ENCODE measurements around the gene NEU4.
"Not testable (repeated sequence)": the region's sequence is repeated elsewhere in the genome, so short reads cannot be mapped to it uniquely, and the experiment has no call there.

The NEU4 gene

DNA sequence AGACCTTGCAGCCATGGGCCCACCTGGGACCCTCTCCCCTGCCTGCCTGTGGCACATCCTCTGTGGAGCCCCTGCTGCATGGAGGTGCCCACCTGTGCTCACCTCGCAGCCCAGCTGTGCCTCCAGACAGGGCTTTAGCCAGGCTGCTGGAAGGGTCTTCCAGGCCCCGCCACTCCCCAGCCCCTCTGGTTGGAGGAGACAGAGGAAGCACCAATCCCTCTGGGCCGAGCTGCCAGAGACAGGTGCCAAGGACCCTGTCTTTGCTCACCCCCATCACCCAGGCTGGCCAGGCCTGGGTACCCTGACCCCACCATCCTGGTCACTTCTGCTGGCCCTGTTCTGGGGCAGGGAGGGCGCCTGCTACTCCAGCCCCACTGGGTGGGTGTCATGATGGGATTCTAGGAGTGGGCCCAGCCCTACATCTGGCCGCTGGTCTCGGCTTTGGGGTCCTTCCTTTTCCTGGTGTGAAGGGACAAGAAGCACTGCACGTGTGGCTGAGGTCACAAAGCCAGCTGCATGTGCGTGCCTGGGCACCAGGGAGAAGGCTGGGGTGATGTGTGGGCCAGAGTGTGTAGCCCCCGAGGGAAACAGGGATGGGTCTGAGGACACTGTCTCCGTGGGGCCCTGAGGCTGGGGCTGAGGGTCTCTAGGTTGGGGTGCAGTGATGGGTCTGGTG lies 9.3 kb upstream of the NEU4 start:
- DNase-seq = no peak

DNA sequence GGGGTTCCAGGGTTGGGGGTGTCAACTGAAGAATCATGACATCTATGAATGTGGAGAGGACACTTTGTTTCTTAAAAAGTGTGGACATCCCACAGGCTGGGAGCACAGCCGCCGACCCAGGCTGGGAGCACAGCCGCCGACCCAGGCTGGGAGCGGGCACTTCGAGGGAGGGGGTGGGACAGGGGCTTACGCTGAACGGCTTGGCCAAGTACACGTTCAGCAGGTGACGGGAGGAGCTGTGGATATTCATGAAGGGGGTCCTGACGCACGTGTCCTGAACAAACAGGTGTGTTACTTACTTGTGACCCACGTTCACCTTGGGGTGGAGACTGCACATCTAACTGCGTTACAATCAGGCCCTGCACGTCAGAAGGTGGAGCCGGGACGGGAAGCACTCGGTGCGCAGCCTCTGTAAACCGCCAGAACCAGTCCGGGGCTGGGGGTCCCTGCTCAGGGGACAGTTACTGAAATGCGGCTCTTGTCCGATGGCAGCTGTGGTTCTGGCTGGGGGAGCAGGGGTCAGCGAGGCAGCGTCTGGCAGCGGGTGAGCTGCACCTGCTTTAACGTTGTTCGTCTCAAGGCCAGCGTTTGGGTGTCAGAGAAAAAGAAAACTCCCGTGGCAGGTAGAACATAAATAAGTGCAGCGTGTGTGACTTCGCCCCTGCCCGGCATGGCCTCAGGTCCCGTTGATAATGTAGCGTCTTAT lies 8.6 kb upstream of the NEU4 start:
- not testable (repeated sequence) for DNase-seq

DNA sequence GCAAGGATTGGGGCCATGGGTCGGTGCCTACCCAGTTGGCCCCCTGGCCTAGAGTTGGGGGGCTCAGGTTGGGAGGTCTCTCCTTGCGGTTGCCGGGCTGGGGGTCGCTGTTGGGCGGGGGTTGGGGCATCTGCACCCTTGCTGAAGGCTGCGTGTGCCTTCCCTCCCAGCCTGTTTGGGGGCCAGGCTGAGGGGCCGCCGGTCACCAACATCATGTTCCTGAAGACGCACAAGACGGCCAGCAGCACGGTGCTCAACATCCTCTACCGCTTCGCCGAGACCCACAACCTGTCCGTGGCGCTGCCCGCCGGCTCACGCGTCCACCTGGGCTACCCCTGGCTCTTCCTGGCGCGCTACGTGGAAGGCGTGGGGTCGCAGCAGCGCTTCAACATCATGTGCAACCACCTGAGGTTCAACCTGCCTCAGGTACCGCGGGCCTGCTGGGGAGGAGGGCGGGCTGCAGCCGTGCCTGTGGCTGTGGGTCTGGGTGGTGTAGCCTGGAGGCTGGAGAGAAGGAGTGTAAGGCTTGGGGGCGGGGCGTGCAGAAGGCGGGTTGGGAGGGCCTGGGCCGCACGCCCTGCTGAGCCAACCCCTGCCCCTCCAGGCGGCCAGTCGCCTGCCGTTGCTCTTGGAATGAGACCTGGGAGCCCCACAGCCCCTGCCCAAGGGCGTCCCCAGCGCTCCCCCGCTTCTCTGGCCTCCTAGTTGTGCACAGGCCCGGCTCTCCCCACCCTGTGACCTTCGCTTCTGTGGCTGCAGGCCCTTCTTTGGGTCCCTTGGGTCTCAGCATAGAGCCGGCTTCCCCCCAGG lies 7.2 kb upstream of the NEU4 start:
- no peak for DNase-seq

DNA sequence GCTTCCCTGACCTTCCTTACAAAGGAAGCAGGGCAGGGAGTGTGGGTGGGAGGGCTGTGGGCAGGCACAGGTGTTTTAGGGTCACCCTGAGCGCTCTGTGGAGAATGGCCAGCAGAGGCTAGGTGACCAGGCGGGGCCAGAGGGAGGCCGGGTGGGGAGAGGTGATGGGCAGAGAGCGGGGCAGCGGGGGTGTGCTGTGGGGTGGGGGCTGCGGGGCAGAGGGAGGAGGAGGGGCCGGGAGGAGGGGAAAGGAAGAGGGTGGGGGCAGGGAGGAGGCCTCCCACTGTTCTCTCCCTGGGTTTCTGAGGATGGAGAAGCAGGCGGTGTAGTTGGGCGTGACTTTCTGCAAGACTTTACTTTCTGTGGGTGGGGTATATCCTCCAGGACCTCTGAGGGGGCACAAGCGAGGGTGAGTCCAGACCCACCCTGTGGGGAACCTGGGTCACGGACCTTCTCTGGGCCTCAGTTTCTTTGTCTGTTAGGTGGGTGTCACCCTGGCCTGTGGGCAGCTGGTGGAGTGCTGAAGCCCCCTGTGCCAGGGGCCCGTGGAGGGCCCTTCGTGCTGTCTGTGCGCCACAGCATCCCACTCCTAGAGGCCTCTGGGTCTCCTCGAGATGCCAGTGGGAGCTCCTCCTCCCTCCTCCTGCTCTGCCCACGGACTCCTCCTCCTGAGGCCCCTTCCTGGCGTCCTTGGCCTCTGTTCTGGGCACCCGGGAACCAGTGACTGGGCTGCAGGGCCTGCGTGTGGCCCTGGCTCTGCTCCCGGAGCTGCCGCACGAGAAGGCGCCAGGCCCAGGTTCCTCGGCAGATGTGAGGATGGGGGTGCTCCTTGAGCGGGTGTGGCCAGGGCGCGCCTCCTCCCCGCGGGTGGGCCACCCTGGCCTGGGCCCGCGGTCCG lies 6.3 kb upstream of the NEU4 start:
- no peak for DNase-seq

DNA sequence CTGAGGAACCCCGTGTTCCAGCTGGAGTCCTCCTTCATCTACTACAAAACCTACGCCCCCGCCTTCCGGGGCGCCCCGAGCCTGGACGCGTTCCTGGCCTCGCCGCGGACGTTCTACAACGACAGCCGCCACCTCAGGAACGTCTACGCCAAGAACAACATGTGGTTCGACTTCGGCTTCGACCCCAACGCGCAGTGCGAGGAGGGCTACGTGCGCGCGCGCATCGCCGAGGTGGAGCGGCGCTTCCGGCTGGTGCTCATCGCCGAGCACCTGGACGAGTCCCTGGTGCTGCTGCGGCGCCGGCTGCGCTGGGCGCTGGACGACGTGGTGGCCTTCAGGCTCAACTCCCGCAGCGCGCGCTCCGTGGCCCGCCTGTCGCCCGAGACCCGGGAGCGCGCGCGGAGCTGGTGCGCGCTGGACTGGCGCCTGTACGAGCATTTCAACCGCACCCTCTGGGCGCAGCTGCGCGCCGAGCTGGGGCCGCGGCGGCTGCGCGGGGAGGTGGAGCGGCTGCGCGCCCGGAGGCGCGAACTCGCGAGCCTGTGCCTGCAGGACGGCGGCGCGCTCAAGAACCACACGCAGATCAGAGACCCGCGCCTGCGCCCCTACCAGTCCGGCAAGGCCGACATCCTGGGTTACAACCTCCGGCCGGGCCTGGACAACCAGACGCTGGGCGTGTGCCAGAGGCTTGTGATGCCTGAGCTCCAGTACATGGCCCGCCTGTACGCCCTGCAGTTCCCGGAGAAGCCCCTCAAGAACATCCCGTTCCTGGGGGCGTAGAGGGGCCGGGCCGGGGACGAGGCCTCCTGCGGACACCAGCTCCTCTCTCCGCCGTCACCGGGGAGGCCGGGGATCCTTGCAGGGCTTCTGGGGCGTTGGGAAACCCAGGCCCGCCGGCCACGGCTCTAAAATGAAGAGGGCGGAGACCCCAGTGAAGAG lies 5.3 kb upstream of the NEU4 start:
- peak; percentile 47 for DNase-seq

DNA sequence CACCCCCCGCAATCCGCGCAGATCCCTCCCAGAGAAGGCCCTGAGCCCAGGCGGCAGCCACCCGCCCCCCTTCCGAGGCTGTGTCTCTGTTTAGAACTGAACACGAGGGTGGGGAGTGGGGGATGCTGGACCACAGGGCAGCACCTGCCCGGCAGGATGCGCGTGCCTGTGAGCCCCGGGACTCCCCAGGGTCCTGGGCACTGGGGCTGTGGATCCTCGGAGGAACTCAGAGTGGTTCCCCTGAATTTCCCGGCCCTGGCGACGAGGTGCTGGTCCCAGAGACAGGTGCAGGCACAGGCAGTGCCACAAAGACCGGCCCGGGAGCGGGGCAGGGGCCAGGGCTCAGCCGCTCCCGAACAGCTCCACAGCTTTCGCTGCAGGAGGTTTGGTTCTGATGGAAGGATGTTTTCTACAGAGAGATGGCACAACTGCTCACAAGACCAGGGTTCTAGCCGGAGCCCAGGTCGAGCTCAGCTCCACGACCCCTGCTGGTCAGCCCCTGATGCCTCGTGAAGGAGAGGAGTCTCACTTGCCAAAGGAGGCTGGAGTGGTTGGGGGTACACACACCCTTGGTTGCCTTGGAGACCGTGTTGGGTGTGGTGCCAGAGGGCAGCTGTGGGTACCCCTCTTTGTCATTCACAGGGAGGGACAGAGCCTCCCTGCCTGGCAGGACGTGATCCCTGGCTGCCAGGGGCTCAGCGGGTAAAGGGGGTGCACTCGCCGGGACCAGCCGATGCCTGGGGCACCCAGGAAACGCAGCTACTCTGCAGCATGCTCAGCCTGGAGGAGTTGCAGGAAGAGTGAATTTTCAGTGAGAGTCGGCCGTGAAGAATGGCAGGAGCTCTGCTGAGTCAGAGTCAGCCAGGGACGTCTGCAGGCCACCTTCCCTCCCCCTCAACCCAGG lies 4.4 kb upstream of the NEU4 start:
- no peak for DNase-seq

DNA sequence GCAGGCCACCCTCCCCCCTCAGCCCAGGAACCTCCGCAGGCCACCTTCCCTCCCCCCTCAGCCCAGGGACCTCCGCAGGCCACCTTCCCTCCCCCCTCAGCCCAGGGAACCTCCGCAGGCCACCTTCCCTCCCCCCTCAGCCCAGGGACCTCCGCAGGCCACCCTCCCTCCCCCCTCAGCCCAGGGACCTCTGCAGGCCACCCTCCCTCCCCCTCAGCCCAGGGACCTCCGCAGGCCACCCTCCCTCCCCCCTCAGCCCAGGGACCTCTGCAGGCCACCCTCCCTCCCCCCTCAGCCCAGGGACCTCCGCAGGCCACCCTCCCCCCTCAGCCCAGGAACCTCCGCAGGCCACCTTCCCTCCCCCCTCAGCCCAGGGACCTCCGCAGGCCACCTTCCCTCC lies 2.8 kb upstream of the NEU4 start:
- not testable (repeated sequence) for DNase-seq

DNA sequence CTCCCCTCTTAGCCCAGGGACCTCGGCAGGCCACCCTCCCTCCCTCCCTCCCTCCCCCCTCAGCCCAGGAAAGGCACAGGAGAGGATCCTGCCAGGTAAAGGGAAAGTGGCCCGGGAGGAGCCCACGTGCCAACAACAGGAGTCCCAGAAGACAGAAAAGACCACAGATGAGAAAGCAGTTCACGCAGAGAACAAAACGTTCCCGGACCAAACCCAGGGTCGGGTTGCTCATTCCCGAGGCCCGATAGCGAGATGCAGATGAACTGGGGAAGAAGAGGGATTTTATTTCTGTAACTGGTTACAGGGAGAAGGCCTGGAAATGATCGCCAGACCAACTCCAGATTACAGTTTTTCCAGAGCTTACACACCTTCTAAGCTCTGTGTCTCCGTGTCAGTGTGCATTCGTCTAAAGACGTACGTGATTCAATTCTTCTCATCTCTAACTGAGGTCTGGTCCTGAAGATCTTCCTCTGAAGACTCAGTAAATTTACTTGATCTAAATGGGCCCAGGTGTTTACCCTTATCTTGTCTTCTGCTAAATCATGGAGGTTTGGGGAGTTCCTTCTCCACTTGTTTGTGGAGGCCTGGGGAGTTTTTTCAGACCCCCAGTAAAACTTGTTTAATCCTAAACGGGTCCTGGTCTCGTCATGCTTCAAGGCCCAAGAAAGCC lies 807 bp upstream of the NEU4 start:
- no peak for DNase-seq

DNA sequence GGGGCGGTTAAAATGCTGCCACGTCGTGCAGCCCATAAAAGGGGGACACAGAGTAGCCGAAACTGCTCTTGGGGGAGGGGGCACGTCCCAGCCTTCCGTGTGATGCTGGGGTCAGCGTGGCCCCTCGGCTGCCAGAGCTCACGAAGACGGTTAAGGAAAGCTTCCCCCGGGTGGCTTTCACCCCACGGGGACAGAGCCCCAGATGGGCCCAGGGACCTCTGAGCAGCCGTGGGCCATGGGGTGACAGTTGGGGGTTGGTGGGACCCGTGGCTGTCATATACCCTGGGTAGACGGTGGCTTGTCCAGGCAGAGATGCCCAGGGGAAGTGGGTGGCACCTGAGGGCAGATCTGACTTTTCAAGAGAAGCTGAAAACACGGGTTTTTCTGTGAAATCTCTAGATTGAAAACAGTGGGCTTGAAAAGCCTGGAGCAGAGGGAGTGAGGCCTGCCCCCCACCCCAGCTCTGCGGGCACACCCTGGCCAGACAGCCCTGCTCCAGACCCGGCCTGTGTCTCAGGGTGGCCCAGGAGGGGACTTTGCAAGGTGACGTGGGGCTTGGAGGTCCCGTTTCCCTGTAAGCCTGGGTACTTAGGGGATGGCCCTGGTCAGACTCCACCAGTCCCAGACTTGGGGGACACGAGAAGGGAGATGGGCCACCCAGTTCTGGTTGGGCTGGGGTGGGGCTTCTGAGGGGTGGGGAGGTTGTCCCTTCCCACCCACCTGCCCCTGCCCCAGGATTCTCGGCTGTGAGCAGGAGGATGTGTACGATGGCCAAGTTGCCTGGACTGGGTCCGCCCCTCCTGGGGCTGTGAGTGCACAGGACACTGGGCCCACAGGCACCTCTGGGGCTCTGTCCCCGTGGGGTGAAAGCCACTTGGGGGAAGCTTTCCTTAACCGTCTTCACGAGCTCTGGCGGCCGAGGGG lies 652 bp downstream of the NEU4 start:
- no peak for DNase-seq

DNA sequence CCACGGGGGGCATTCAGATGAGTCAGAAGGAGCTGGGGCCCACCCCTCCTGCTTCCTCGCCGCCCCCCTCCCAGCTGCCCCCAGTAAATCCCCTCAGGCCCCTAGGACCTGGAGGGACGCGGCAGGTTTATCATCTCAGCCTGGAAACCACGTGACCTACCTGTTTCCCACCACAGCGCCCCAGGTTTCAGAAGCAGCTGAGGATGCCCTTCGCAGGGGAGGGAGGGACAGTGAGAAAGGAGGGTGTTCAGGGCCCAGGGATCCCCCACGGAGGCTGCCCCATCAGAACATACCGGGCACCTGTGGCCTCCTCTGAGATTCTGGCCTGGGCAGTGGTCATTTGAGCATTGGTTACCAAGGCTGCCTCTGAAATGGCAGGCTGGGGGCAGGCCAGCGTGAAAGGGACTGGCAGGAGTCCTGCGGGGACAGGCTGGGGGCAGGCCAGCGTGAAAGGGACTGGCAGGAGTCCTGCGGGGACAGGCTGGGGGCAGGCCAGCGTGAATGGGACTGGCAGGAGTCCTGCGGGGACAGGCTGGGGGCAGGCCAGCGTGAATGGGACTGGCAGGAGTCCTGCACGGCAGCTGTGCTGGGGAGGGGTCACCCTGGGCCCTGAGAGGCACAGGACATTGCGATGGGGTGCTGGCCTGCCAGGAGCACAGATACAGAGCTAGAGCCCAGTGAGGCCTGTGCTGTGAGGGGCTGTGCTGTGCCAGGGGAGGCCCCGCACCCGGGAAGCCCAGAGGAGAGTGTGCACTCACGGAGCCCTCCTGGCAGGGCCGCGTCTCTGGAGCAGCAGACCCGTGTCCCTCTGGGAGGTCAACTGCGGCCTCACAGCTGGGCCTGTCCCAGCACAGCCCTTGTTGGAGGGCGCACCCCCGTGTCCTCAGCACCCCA lies 1.6 kb downstream of the NEU4 start:
- no peak for DNase-seq

DNA sequence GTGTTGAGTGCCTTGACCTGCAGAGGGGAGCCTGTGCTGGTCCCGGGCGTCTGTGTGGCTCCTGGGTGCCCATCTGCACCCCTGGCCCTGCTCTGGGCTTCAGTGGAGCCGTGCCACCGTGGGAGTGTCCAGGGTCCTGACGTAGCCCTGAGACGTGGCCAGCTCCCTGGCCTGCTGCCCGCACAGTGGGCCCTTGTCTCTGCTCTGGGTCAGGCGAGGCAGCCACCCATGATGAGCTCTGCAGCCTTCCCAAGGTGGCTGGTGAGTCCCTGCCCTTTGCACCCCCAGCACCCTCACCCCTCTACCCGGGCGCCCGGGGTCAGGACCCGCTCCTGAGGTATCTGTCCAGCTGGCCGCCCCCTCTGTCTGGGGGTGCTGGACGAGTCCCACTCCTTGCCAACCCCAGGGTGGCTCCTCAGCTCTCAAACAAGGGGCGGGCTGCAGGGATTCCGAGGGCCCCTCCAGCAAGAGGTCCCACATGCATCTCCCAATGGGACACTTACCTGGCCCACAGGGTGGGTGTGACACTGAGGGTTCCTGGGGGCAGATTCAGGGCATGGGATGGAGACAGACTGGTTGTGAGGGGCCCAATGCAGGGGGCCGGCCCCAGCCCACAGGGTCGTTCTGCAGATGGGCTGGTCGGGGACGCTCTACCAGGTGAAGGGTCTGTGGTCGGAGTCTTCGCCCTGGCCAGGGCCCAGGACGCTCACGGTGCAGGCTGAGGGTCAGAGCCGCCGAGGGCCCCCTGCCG lies 2.4 kb downstream of the NEU4 start:
- DNase-seq = no peak

DNA sequence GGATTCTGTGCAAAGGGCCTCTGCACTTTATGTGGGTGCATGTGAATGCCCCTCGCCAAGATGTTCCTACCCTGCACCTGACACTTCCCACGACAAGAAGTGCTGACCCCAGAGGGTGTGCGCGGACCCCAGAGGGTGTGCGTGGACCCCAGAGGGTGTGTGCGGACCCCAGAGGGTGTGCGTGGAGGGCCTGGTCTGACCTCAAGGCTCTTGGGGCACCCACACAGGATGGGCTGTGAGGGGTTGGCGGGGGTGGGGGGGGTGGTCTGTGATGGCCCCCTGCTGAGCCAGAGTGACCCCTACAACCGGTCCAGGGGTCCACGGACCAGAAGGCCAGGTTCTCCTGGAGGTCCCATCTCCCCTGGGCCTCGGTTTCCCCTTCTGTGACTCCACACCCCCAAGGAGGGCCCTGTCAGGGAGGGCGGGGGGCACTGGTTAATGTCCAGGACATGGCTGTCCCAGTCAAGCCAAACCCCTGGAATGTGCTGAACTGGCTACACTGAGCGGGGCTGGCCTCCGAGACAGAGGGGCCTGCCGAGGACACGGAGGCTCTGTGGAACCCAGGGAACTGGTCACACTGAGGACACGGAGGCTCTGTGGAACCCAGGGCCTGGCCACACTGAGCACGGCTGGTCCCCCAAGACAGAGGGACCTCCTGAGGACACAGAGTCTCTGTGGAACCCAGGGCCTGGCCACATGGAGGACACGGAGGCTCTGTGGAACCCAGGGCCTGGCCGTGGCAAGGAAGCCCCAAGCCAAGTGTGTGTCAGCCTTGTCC lies 3.1 kb downstream of the NEU4 start:
- no peak for DNase-seq

DNA sequence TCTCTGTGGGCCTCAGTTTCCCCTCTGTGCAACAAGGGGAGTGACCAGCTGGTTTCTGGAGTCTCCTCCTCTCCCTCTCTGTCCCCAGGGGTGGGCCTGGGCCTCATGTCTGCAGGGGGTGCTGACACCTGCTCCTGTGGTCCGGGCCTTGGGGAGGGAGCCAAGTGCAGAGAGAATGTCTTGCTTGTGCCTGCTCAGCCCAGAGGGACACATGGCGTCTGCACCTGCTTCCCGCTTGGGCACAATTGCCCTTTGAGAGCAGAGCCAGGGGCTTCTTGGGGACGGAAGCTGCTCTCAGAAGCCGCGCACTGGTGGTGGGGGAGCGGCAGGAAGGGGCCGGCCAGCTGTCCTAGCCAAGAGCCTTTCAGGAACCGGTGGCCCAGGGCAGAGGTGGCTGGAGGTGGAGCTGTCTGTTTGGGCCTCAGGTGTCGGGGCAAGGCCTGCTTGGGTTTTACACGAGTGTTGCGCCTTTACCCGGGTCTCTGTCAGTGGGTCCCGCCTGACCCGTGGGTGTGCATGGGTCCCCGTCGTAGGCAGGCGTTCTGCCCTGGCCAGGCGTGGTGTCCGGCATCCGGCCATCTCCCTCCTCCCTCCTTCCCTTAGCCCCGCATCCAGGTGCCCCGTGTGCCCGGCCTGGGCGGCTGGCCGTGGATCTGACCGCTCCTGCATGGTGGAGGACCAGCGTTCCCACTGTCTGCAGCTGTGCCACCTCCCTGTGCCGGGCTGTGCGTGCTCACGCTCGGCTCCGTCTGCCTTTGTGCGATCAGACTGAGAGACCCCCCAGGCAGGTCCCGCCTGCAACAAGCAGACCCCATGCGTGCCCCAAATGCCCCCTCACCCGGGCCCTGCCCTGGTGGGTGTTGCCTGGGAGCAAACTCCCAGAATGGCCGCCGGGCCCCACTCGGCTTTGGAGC lies 4.0 kb downstream of the NEU4 start:
- DNase-seq = no peak

DNA sequence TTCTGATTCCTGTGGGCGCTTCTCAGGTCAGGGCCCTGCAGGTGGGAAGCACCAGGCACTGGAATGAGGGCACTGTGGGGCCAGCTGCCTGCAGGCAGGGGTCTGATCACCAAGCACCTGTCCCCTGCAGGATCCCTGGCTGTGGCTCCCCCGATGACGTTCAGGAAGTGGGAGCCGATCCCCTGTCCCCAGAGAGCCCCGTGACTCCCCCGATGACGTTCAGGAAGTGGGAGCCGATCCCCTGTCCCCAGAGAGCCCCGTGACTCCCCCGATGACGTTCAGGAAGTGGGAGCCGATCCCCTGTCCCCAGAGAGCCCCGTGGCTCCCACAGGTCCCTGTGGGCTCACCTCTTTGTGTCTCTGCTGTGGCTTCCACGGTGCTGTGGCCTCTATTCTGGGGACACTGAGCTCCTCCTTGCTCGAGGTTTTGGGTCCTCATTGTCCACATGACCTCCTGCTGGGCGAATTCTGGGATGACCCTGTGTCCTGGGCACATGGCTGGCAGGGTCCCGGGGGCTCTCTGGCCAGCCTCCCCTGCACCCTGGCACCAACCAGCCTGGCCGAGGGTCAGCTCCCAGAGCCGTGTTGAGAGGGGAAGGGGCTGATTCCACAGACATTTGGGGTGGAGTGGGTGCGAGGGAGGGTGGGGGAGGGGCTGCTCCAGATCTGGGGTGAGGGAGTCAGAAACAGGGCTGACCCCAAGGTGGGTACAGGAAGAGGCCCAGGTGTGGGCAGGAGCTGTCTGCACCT lies 4.8 kb downstream of the NEU4 start:
- DNase-seq = no peak

DNA sequence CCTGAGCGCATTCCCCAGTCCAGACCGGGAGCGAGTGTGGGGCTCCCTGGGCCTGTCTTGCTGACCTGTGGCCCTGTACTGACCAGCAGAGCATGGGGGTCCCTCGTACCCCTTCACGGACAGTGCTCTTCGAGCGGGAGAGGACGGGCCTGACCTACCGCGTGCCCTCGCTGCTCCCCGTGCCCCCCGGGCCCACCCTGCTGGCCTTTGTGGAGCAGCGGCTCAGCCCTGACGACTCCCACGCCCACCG lies 5.3 kb downstream of the NEU4 start:
- DNase-seq = no peak

All from stimulated activated CD4-positive, alpha-beta T cell treated with anti-CD3 and anti-CD28 coated beads, Interleukin-4, amount 100 ng/mL, for 1 hour (primary cell).